Measurements from ENCODE around the gene DECR2. TPM values are rescaled to one million over a fixed set of nuclear protein-coding genes. Genes with fewer than 3 reads are reported as not detected.

DECR2 gene
- total and polyA plus RNA-seq, 9 of the 15 experiments (the other 6 are each of a cell fraction or from before 2014, with no cell fraction given): 1.0 to 31.9 (median 10.3) TPM

- no peak for TF ChIP-seq CLOCK (CRISPR knock-in tag; IDR thresholded peaks at IDR 0.05; ENCODE audit: borderline replicate concordance)
- no peak for TF ChIP-seq ZBTB11 (CRISPR knock-in tag; IDR thresholded peaks at IDR 0.05)
- no peak for TF ChIP-seq RFX1 (IDR thresholded peaks at IDR 0.05)
- no peak for TF ChIP-seq GATAD2A (IDR thresholded peaks at IDR 0.05)
- TF ChIP-seq TSHZ1 (CRISPR knock-in tag; IDR thresholded peaks at IDR 0.05): no peak
- no peak for TF ChIP-seq GABPB1 (CRISPR knock-in tag; IDR thresholded peaks at IDR 0.05)
- TF ChIP-seq THRA (IDR thresholded peaks at IDR 0.05): no peak
- TF ChIP-seq RB1 (IDR thresholded peaks at IDR 0.05; ENCODE audit: low read depth): no peak
- TF ChIP-seq RNF2 (IDR thresholded peaks at IDR 0.05): no peak
- no peak for TF ChIP-seq CBX5 (IDR thresholded peaks at IDR 0.05; ENCODE audit: borderline replicate concordance, low read depth)
- TF ChIP-seq BCOR (IDR thresholded peaks at IDR 0.05): no peak
- no peak for TF ChIP-seq ATF1 (CRISPR knock-in tag; IDR thresholded peaks at IDR 0.05)
- 0 out of 2 replicates have a peak, but pooled peaks have one; percentile 8 for TF ChIP-seq ATF1 (tag; IDR thresholded peaks at IDR 0.05)
- no peak for TF ChIP-seq SNIP1 (IDR thresholded peaks at IDR 0.05; ENCODE audit: low read depth)
Observed at GRCh38 chr16:353404-354290, 48.0 kb upstream of the DECR2 start (continued).

Measured in K562 (cell line).